HEK293 (cell line): ENCODE measurements around the gene ARHGEF7.

Experiments used
- CTCF ChIA-PET: fragments of 350-600 bp; formaldehyde crosslinking; extraction: SDS; loops from one replicate; lab custom pipeline; 2021; ENCODE audit warnings: antibody characterized with exemption; lab: Yijun Ruan, JAX
- POLR2A ChIA-PET: fragments of 300-600 bp; formaldehyde crosslinking; extraction: SDS; loops from one replicate; lab custom pipeline; 2020; ENCODE audit warnings: antibody characterized with exemption, inconsistent platforms; lab: Yijun Ruan, JAX
- H3K27ac ChIP-seq: fragments of 200-500 bp; sonication (Bioruptor generic); 2 replicates; pipeline ENCODE4 v1.5.1; 2014; ENCODE audit warnings: low read depth, low read length, control low read depth, inconsistent platforms; ENCODE audit errors: extremely low read depth
- H3K36me3 ChIP-seq, 2 experiments: fragments of 200-500 bp in 1 of 2; sonication (Bioruptor generic) in 1 of 2; 1 replicate in 1 of 2; 2 replicates in 1 of 2; pipeline ENCODE4 v1.5.1; 2014 to 2017; ENCODE audit warnings: inconsistent platforms in 2 of 2, low read length in 2 of 2; ENCODE audit not compliant: control insufficient read depth in 2 of 2, insufficient read depth in 1 of 2
- H3K4me1 ChIP-seq: fragments of 200-500 bp; sonication (Bioruptor generic); 2 replicates; pipeline ENCODE4 v1.5.1; 2014; ENCODE audit warnings: mild to moderate bottlenecking, low read length, inconsistent platforms; ENCODE audit not compliant: control insufficient read depth, insufficient read depth
- H3K4me3 ChIP-seq: 2 replicates; pipeline ENCODE4 v1.5.1; 2011; ENCODE audit warnings: low read depth, mild to moderate bottlenecking, control low read depth, low read length, moderate library complexity
- H3K9me3 ChIP-seq: fragments of 200-500 bp; sonication (Bioruptor generic); 2 replicates; pipeline ENCODE4 v1.5.1; 2014; ENCODE audit warnings: low read depth, low read length, inconsistent platforms; ENCODE audit not compliant: control insufficient read depth, insufficient read depth
- BCL11A ChIP-seq: fragments of 450-650 bp; formaldehyde crosslinking; IDR thresholded peaks from 2 replicates; pipeline ENCODE4 v1.5.1; 2016; ENCODE audit warnings: low read depth, missing biosample characterization, missing genetic modification characterization
- EGR2 ChIP-seq: fragments of 450-650 bp; formaldehyde crosslinking; IDR thresholded peaks from 2 replicates; pipeline ENCODE4 v1.5.1; 2016; ENCODE audit warnings: low read depth, missing biosample characterization, missing genetic modification characterization
- GLI4 ChIP-seq: fragments of 450-650 bp; formaldehyde crosslinking; IDR thresholded peaks from 2 replicates; pipeline ENCODE4 v1.5.1; 2016; ENCODE audit warnings: missing biosample characterization, missing genetic modification characterization
- KLF7 ChIP-seq: fragments of 450-650 bp; formaldehyde crosslinking; IDR thresholded peaks from 2 replicates; pipeline ENCODE4 v1.5.1; 2016; ENCODE audit warnings: missing biosample characterization, missing genetic modification characterization, borderline replicate concordance
- OSR2 ChIP-seq: fragments of 450-650 bp; formaldehyde crosslinking; IDR thresholded peaks from 2 replicates; pipeline ENCODE4 v1.5.1; 2016; ENCODE audit warnings: missing biosample characterization, missing genetic modification characterization
- REST ChIP-seq: fragments of 450-650 bp; formaldehyde crosslinking; IDR thresholded peaks from 2 replicates; pipeline ENCODE4 v1.5.1; 2016; ENCODE audit warnings: missing biosample characterization, missing genetic modification characterization
- SCRT2 ChIP-seq: fragments of 450-650 bp; formaldehyde crosslinking; IDR thresholded peaks from 2 replicates; pipeline ENCODE4 v1.5.1; 2016; ENCODE audit warnings: missing biosample characterization, missing genetic modification characterization
- ZBTB6 ChIP-seq: fragments of 450-650 bp; formaldehyde crosslinking; IDR thresholded peaks from 2 replicates; pipeline ENCODE4 v1.5.1; 2017; ENCODE audit warnings: missing biosample characterization, missing genetic modification characterization
- ZNF23 ChIP-seq: fragments of 450-650 bp; formaldehyde crosslinking; IDR thresholded peaks from 2 replicates; pipeline ENCODE4 v1.5.1; 2016; ENCODE audit warnings: missing biosample characterization, missing genetic modification characterization, borderline replicate concordance
- ZNF248 ChIP-seq: fragments of 450-650 bp; formaldehyde crosslinking; IDR thresholded peaks from 2 replicates; pipeline ENCODE4 v1.5.1; 2017; ENCODE audit warnings: missing biosample characterization, missing genetic modification characterization
- ZNF280C ChIP-seq: fragments of 450-650 bp; formaldehyde crosslinking; IDR thresholded peaks from 2 replicates; pipeline ENCODE4 v1.5.1; 2016; ENCODE audit warnings: missing biosample characterization, missing genetic modification characterization
- ZNF311 ChIP-seq: fragments of 450-650 bp; formaldehyde crosslinking; IDR thresholded peaks from 2 replicates; pipeline ENCODE4 v1.5.1; 2017; ENCODE audit warnings: missing biosample characterization, missing genetic modification characterization, borderline replicate concordance
- ZNF610 ChIP-seq: fragments of 450-650 bp; formaldehyde crosslinking; IDR thresholded peaks from 2 replicates; pipeline ENCODE4 v1.5.1; 2016; ENCODE audit warnings: missing biosample characterization, missing genetic modification characterization, borderline replicate concordance
- ZNF704 ChIP-seq: fragments of 450-650 bp; formaldehyde crosslinking; IDR thresholded peaks from 2 replicates; pipeline ENCODE4 v1.5.1; 2016; ENCODE audit warnings: missing biosample characterization, missing genetic modification characterization
- TF ChIP-seq, protein P1 (sequence below): fragments of 450-650 bp; formaldehyde crosslinking; IDR thresholded peaks from 2 replicates; pipeline ENCODE4 v1.5.1; 2017; ENCODE audit warnings: missing biosample characterization, mild to moderate bottlenecking, missing genetic modification characterization, moderate library complexity
- TF ChIP-seq, protein P2 (sequence below): fragments of 450-650 bp; formaldehyde crosslinking; conservative IDR thresholded peaks from 2 replicates; pipeline ENCODE4 v1.5.1; 2016; ENCODE audit warnings: low read depth, missing biosample characterization, missing genetic modification characterization

Gene ARHGEF7

DNA sequence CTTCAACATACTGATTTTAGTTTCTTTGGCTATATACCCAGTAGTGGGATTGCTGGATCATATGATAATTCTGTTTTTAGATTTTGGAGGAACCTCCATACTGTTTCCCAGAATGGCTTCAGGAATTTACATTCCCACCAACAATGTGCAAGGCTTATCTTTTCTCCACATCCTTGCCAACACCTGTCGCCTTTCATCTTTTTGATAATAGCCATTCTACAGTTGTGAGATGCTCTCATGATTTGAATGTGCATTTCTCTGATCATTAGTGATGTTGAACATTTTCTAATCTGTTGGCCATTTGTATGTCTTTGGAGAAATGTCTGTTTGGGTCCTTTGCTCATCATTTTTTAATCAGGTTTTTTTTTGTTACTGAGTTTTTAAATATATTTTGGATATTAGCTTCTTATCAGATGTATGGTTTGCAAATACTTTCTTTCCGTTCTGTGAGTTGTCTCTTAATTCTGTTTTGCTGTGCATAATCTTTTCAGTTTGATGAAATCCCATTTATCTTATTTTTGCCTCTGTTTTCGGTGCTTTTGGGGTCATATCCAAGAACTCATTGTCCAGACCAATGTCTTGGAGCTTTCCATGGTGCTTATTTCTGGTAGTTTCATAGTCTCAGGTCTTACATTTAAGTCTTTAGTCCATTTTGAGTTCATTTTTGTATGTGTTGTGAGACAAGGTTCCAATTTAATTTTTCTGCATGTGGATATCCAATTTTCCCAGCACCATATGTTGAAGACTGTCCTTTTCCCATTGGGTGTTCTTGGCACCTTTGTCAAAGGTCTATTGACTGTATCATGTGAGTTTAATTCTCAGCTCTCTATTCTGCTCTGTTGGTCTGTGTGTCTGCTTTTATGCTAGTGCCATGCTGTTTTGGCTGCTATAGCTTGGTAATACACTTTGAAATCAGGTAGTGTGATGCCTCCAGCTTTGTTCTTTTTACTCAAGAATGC lies 44.5 kb downstream of the ARHGEF7 start:
- no peaks in the 10 kb centered on the region for H3K4me1 ChIP-seq
- TF ChIP-seq REST (tag by site-specific recombination) (peak; percentile 77), EGR2 (no peak), SCRT2 (tag by site-specific recombination) (peak; percentile 74)
- TF ChIP-seq, all 188 proteins: peak for 2
- Histone ChIP-seq H3K4me3 (no peak overlapping the region), H3K9me3 (no peaks in the 10 kb centered on the region), H3K27ac (no peak overlapping the region), H3K36me3 (peaks cover 0 to 19% of the 10 kb centered on the region in 2 experiments; a peak in 1 of 3 replicates)
- CTCF ChIA-PET = interaction anchor here (0.6 kb wide), 1 partner anchor 119 kb away, joined by 3 read pairs; no protein-coding TSS in a partner anchor
- POLR2A ChIA-PET = no interaction called here

- Histone ChIP-seq H3K27ac (no peak overlapping the region), H3K4me1 (no peaks in the 10 kb centered on the region)
- POLR2A ChIA-PET = no interaction called here
- CTCF ChIA-PET = no interaction called here
- TF ChIP-seq GLI4 (tag by site-specific recombination) (no peak), ZNF311 (tag by site-specific recombination) (no peak), KLF7 (tag by site-specific recombination) (no peak), ZBTB6 (tag by site-specific recombination) (no peak), OSR2 (tag by site-specific recombination) (no peak), BCL11A (no peak), ZNF248 (tag by site-specific recombination) (no peak), ZNF280C (tag by site-specific recombination) (no peak), ZNF704 (tag by site-specific recombination) (no peak), ZNF610 (no peak), ZNF23 (tag by site-specific recombination) (no peak)
- TF ChIP-seq, protein P1, sequence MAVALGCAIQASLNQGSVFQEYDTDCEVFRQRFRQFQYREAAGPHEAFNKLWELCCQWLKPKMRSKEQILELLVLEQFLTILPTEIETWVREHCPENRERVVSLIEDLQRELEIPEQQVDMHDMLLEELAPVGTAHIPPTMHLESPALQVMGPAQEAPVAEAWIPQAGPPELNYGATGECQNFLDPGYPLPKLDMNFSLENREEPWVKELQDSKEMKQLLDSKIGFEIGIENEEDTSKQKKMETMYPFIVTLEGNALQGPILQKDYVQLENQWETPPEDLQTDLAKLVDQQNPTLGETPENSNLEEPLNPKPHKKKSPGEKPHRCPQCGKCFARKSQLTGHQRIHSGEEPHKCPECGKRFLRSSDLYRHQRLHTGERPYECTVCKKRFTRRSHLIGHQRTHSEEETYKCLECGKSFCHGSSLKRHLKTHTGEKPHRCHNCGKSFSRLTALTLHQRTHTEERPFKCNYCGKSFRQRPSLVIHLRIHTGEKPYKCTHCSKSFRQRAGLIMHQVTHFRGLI = no peak
- TF ChIP-seq, protein P2, sequence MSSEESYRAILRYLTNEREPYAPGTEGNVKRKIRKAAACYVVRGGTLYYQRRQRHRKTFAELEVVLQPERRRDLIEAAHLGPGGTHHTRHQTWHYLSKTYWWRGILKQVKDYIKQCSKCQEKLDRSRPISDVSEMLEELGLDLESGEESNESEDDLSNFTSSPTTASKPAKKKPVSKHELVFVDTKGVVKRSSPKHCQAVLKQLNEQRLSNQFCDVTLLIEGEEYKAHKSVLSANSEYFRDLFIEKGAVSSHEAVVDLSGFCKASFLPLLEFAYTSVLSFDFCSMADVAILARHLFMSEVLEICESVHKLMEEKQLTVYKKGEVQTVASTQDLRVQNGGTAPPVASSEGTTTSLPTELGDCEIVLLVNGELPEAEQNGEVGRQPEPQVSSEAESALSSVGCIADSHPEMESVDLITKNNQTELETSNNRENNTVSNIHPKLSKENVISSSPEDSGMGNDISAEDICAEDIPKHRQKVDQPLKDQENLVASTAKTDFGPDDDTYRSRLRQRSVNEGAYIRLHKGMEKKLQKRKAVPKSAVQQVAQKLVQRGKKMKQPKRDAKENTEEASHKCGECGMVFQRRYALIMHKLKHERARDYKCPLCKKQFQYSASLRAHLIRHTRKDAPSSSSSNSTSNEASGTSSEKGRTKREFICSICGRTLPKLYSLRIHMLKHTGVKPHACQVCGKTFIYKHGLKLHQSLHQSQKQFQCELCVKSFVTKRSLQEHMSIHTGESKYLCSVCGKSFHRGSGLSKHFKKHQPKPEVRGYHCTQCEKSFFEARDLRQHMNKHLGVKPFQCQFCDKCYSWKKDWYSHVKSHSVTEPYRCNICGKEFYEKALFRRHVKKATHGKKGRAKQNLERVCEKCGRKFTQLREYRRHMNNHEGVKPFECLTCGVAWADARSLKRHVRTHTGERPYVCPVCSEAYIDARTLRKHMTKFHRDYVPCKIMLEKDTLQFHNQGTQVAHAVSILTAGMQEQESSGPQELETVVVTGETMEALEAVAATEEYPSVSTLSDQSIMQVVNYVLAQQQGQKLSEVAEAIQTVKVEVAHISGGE = no peak
- TF ChIP-seq, all 188 proteins: peak for 0
- H3K9me3 ChIP-seq = no peaks in the 10 kb centered on the region
- peaks cover 0 to 19% of the 10 kb centered on the region in 2 experiments; a peak in 1 of 3 replicates for H3K36me3 ChIP-seq
- H3K4me3 ChIP-seq = no peak overlapping the region
Measured at GRCh38 chr13:111160648-111161047, 45.5 kb downstream of the ARHGEF7 start.
